ENCODE measurements around the gene TNFRSF8.

The TNFRSF8 gene

DNA sequence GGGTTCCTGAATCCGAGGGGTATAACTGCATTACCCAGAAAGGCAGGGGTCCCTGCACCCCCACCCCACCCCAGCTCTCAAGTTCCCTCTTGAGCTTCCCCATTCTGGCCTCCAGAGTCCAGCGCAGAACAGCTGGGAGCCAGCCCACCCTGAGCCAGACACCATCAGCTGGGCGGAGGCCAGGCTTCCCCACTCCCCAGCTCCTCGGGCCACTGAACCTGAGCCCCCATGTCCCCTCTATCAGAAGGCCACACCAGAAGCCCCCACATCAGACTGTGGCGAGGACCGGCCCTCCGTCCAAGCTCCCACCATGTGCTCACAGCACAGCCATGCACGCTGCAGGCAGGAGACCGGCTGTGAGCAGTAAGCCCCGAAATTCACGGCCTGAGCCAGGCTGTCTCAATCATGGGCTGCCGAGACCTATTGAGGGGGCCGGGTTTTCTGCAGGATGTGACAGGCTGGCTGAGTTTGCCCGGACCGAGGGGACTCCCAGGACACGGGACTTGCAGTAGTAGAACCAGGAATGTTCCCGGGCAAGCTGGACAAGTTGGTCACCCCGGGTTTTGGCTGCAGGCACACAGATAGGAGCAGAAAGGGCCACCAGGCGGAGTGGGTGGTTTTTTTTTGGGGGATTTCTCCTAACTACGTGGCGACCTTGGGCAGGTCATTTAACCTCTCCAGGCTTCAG is 78.2 kb downstream of the TNFRSF8 start:
- H3K4me2 ChIP-seq: no peak overlapping the region

DNA sequence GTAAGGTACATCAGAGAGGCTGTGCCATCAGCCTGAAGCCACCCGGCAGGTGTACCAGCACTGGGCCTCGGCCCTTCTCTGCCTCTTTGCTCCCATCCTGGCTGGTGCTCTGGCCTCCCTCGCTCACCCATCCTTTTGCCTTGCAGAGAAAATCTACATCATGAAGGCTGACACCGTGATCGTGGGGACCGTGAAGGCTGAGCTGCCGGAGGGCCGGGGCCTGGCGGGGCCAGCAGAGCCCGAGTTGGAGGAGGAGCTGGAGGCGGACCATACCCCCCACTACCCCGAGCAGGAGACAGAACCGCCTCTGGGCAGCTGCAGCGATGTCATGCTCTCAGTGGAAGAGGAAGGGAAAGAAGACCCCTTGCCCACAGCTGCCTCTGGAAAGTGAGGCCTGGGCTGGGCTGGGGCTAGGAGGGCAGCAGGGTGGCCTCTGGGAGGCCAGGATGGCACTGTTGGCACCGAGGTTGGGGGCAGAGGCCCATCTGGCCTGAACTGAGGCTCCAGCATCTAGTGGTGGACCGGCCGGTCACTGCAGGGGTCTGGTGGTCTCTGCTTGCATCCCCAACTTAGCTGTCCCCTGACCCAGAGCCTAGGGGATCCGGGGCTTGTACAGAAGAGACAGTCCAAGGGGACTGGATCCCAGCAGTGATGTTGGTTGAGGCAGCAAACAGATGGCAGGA is 79.2 kb downstream of the TNFRSF8 start:
- no peak overlapping the region for H3K9ac ChIP-seq
- H4K20me1 ChIP-seq (ENCODE audit: insufficient read depth): no peaks in the 10 kb centered on the region
- TF ChIP-seq, protein P1, sequence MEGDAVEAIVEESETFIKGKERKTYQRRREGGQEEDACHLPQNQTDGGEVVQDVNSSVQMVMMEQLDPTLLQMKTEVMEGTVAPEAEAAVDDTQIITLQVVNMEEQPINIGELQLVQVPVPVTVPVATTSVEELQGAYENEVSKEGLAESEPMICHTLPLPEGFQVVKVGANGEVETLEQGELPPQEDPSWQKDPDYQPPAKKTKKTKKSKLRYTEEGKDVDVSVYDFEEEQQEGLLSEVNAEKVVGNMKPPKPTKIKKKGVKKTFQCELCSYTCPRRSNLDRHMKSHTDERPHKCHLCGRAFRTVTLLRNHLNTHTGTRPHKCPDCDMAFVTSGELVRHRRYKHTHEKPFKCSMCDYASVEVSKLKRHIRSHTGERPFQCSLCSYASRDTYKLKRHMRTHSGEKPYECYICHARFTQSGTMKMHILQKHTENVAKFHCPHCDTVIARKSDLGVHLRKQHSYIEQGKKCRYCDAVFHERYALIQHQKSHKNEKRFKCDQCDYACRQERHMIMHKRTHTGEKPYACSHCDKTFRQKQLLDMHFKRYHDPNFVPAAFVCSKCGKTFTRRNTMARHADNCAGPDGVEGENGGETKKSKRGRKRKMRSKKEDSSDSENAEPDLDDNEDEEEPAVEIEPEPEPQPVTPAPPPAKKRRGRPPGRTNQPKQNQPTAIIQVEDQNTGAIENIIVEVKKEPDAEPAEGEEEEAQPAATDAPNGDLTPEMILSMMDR (conservative IDR thresholded peaks at IDR 0.05; ENCODE audit: low read depth, low read length): no peak
- no peaks in the 10 kb centered on the region for H3K27me3 ChIP-seq (ENCODE audit: insufficient read depth, low read depth)
- peaks cover 12% of the 10 kb centered on the region for H3K4me1 ChIP-seq (ENCODE audit: low read depth, poor library complexity, severe bottlenecking)
- H3K79me2 ChIP-seq (ENCODE audit: insufficient read depth, low read depth): no peaks in the 10 kb centered on the region
- no peak overlapping the region for H3K4me2 ChIP-seq
- no peaks in the 10 kb centered on the region for H3K36me3 ChIP-seq (ENCODE audit: insufficient read depth)
- H2AFZ ChIP-seq (ENCODE audit: low read depth): no peak overlapping the region
- H3K4me3 ChIP-seq (IDR thresholded peaks at IDR 0.05; ENCODE audit: insufficient read depth, low read depth, low read length): no peak overlapping the region
- no peak overlapping the region for H3K27ac ChIP-seq

More for the DNA sequence above, 78.2 kb downstream of the TNFRSF8 start:
- no peak overlapping the region for H3K4me3 ChIP-seq (IDR thresholded peaks at IDR 0.05; ENCODE audit: insufficient read depth, low read depth, low read length)
- peaks cover 2% of the 10 kb centered on the region for H3K4me1 ChIP-seq (ENCODE audit: low read depth, poor library complexity, severe bottlenecking)
- H3K27ac ChIP-seq: no peak overlapping the region
- no peak overlapping the region for H2AFZ ChIP-seq (ENCODE audit: low read depth)
- no peaks in the 10 kb centered on the region for H3K36me3 ChIP-seq (ENCODE audit: insufficient read depth)
- no peak overlapping the region for H3K9ac ChIP-seq
- H4K20me1 ChIP-seq (ENCODE audit: insufficient read depth): no peaks in the 10 kb centered on the region
- no peaks in the 10 kb centered on the region for H3K27me3 ChIP-seq (ENCODE audit: insufficient read depth, low read depth)
- TF ChIP-seq, protein P1 (conservative IDR thresholded peaks at IDR 0.05; ENCODE audit: low read depth, low read length): no peak
- H3K79me2 ChIP-seq (ENCODE audit: insufficient read depth, low read depth): no peaks in the 10 kb centered on the region

DNA sequence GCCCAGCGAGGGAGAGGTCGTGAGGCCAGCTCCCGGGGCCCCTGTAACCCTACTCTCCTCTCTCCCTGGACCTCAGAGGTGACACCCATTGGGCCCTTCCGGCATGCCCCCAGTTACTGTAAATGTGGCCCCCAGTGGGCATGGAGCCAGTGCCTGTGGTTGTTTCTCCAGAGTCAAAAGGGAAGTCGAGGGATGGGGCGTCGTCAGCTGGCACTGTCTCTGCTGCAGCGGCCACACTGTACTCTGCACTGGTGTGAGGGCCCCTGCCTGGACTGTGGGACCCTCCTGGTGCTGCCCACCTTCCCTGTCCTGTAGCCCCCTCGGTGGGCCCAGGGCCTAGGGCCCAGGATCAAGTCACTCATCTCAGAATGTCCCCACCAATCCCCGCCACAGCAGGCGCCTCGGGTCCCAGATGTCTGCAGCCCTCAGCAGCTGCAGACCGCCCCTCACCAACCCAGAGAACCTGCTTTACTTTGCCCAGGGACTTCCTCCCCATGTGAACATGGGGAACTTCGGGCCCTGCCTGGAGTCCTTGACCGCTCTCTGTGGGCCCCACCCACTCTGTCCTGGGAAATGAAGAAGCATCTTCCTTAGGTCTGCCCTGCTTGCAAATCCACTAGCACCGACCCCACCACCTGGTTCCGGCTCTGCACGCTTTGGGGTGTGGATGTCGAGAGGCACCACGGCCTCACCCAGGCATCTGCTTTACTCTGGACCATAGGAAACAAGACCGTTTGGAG is 80.0 kb downstream of the TNFRSF8 start:
- H3K9ac ChIP-seq: no peak overlapping the region
- no peak overlapping the region for H3K27ac ChIP-seq
- H3K4me3 ChIP-seq (IDR thresholded peaks at IDR 0.05; ENCODE audit: insufficient read depth, low read depth, low read length): no peak overlapping the region
- peaks cover 20% of the 10 kb centered on the region for H3K4me1 ChIP-seq (ENCODE audit: low read depth, poor library complexity, severe bottlenecking)
- H3K79me2 ChIP-seq (ENCODE audit: insufficient read depth, low read depth): no peaks in the 10 kb centered on the region
- no peak overlapping the region for H2AFZ ChIP-seq (ENCODE audit: low read depth)
- no peak overlapping the region for H3K4me2 ChIP-seq
- TF ChIP-seq, protein P1 (conservative IDR thresholded peaks at IDR 0.05; ENCODE audit: low read depth, low read length): no peak
- no peaks in the 10 kb centered on the region for H3K36me3 ChIP-seq (ENCODE audit: insufficient read depth)
- no peaks in the 10 kb centered on the region for H3K27me3 ChIP-seq (ENCODE audit: insufficient read depth, low read depth)
- H4K20me1 ChIP-seq (ENCODE audit: insufficient read depth): no peaks in the 10 kb centered on the region

DNA sequence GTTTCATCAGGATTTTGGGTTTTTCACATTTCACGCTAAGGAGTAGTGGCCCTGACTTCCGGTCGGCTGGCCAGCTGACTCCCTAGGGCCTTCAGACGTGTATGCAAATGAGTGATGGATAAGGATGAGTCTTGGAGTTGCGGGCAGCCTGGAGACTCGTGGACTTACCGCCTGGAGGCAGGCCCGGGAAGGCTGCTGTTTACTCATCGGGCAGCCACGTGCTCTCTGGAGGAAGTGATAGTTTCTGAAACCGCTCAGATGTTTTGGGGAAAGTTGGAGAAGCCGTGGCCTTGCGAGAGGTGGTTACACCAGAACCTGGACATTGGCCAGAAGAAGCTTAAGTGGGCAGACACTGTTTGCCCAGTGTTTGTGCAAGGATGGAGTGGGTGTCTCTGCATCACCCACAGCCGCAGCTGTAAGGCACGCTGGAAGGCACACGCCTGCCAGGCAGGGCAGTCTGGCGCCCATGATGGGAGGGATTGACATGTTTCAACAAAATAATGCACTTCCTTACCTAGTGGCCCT is 80.6 kb downstream of the TNFRSF8 start:
- H3K4me2 ChIP-seq: no peak overlapping the region
- no peaks in the 10 kb centered on the region for H3K79me2 ChIP-seq (ENCODE audit: insufficient read depth, low read depth)
- H3K36me3 ChIP-seq (ENCODE audit: insufficient read depth): no peaks in the 10 kb centered on the region
- H3K27ac ChIP-seq: no peak overlapping the region
- H3K27me3 ChIP-seq (ENCODE audit: insufficient read depth, low read depth): no peaks in the 10 kb centered on the region
- H4K20me1 ChIP-seq (ENCODE audit: insufficient read depth): no peaks in the 10 kb centered on the region
- H3K9ac ChIP-seq: no peak overlapping the region
- H2AFZ ChIP-seq (ENCODE audit: low read depth): no peak overlapping the region
- peaks cover 26% of the 10 kb centered on the region for H3K4me1 ChIP-seq (ENCODE audit: low read depth, poor library complexity, severe bottlenecking)
- no peak overlapping the region for H3K4me3 ChIP-seq (IDR thresholded peaks at IDR 0.05; ENCODE audit: insufficient read depth, low read depth, low read length)
- TF ChIP-seq, protein P1 (conservative IDR thresholded peaks at IDR 0.05; ENCODE audit: low read depth, low read length): no peak
